Measurements from ENCODE around the gene ASCC3.

DNA sequence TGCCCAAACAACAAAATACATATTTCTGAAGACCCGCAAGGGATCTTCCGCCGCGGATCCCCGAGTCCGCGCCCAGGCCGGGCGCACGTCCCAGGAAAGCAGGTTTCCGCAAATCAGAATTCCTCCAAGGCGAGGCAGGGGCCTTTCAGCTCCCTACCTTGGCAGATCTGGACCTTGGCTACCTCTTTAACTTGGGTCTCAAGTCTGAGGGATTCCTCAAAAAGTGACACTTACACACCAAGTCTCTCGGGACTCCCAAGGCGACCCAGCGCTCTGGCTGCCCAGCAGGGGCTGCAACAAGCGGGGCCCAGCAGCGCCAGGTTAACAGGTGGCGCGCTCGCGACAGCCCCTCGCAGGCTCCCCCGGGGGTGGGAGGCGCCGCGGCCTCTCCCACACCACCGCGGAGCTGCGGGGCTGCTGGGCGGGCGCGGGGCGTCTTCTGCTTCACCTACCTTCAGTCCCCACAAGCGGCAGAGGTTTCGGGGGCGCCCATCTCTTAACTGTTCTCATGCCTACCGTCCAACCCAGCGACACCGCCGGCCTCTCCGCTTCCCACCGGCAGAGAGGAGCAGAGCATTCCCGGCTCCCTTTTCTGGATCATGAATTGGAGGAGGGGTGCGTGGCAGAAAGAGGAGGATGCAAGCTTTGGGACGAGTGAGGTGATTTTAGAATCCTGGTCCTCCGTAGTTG lies 416.8 kb downstream of the ASCC3 start:
- TF ChIP-seq POLR2A (IDR thresholded peaks at IDR 0.05) (no peak), POLR2AphosphoS5 (IDR thresholded peaks at IDR 0.05) (no peak), CTCF (IDR thresholded peaks at IDR 0.05) (no peak), EP300 (IDR thresholded peaks at IDR 0.05; ENCODE audit: low read depth) (no peak)

Measured in transverse colon (tissue), 4 donors.